Suprapubic skin (tissue), 3 donors: ENCODE data around the gene MTX2.

Experiments used
- POLR2A ChIP-seq, 2 donors: fragments of 450-650 bp; IDR thresholded peaks; one replicate each; pipeline ENCODE4 v1.6.1; 2017; ENCODE audit warnings: antibody characterized with exemption in 2 of 2, mild to moderate bottlenecking in 2 of 2, moderate library complexity in 2 of 2
- TF ChIP-seq, protein P1 (sequence below), 2 donors: fragments of 200-600 bp in 1 of 2; fragments of 450-650 bp in 1 of 2; sonication (generic) in 1 of 2; IDR thresholded peaks; one replicate each; pipeline ENCODE4 v1.5.1; 2016 to 2019; ENCODE audit warnings: antibody characterized with exemption in 2 of 2, mild to moderate bottlenecking in 1 of 2, moderate library complexity in 1 of 2

DNA sequence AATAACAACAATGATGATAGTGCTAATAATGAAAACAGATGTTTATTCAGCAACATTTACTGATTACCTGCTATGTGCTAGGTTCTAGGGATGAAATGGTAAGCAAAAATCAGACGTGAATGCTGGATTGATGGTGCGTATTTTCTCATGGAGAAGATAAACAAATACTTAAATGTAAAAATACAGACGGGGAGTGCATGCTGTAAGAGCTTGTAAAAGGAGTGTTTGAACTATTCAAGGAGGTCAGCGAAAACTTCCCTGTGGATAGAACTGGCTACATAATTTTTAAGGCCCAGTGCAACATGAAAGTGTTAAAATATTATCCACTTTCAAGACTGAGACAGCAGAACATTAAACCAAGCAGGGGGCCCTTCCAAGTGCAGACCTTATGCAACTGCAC is 22.1 kb downstream of the MTX2 start:
- TF ChIP-seq, protein P1, sequence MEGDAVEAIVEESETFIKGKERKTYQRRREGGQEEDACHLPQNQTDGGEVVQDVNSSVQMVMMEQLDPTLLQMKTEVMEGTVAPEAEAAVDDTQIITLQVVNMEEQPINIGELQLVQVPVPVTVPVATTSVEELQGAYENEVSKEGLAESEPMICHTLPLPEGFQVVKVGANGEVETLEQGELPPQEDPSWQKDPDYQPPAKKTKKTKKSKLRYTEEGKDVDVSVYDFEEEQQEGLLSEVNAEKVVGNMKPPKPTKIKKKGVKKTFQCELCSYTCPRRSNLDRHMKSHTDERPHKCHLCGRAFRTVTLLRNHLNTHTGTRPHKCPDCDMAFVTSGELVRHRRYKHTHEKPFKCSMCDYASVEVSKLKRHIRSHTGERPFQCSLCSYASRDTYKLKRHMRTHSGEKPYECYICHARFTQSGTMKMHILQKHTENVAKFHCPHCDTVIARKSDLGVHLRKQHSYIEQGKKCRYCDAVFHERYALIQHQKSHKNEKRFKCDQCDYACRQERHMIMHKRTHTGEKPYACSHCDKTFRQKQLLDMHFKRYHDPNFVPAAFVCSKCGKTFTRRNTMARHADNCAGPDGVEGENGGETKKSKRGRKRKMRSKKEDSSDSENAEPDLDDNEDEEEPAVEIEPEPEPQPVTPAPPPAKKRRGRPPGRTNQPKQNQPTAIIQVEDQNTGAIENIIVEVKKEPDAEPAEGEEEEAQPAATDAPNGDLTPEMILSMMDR (IDR thresholded peaks at IDR 0.05): no peak
- no peak for TF ChIP-seq POLR2A (IDR thresholded peaks at IDR 0.05)
